Ovary (tissue), 3 donors: ENCODE measurements around the gene LBH.

ENCODE experiments used
- CTCF ChIP-seq, 3 donors: fragments of 450-650 bp in 2 of 3; fragments of 200-600 bp in 1 of 3; IDR thresholded peaks; one replicate each; pipeline versions ENCODE4 v1.5.1 to v1.8.0; 2016 to 2022; ENCODE audit warnings: antibody characterized with exemption in 3 of 3, mild to moderate bottlenecking in 1 of 3
- EP300 ChIP-seq: sonication (generic); formaldehyde crosslinking; IDR thresholded peaks from one replicate; pipeline ENCODE4 v1.6.1; 2017; ENCODE audit warnings: antibody characterized with exemption
- POLR2A ChIP-seq: fragments of 450-650 bp; IDR thresholded peaks from one replicate; pipeline ENCODE4 v1.6.1; 2017; ENCODE audit warnings: antibody characterized with exemption, mild to moderate bottlenecking, moderate library complexity
- donor health status: DM: no; HTN: no; CAD: no.

GRCh38 chr2:30303095-30303494, 71.8 kb downstream of the LBH start:
- TF ChIP-seq CTCF (IDR thresholded peaks at IDR 0.05) (no peak), EP300 (no peak), POLR2A (no peak)
